GM21367 (cell line): ENCODE results near the gene COX7A2L.
"Not testable (repeated sequence)": the region's sequence is repeated elsewhere in the genome, so short reads cannot be mapped to it uniquely, and the experiment has no call there.

Experiments used
- ATAC-seq: cut with Tn5 transposase; IDR thresholded peaks from one replicate; pipeline ENCODE4 v1.9.1; 2021; ENCODE audit not compliant: unreplicated experiment

Gene COX7A2L

DNA sequence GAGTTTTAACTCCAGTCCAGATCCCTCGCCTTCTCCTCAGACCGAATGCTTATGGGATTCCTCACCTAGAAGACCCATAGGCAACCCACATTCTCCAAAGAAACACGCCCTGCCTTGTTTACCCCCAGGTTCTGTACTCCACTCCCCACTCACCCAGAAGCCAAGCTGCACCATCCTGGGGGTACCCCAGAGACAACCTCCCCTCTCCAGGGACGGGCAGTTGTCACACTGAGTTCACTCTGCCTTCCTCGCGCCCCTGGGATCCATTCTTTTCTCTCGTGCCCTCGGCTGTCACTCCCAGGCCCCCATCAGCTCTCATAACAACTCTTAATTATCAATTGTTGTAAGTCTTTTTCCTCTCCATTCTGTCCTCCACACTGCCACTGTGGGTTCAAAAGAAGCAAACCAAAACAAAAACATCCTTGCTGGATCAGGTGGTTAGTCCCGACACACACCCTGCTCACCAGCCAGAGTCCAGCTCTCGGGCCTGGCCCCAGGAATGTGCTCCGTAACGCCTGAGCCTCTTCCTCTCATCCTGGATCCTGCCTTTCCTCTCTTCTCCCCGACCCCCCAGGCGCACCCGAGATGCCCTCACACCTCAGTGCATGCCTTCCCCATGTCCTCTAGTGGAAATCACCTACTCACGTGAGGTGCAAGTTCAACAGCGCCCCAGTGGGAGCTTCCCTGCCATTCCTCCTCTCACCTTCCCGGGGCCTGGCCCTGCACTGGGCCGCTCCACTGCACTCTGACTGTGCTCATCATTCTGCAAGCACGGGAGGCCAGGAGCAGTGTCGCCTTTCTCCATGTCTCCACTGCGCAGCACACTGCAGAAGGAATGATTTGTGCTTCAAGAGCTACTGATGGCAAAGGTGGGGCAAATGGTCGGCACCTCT lies 20.7 kb downstream of the COX7A2L start:
- no peak for ATAC-seq

GRCh38 chr2:42339191-42339912 lies 21.7 kb downstream of the COX7A2L start:
- no peak for ATAC-seq

- no peak for ATAC-seq
Observed at GRCh38 chr2:42338567-42339190, 22.3 kb downstream of the COX7A2L start.

- ATAC-seq, result no peak
Observed at GRCh38 chr2:42337846-42338566, 23.0 kb downstream of the COX7A2L start.

DNA sequence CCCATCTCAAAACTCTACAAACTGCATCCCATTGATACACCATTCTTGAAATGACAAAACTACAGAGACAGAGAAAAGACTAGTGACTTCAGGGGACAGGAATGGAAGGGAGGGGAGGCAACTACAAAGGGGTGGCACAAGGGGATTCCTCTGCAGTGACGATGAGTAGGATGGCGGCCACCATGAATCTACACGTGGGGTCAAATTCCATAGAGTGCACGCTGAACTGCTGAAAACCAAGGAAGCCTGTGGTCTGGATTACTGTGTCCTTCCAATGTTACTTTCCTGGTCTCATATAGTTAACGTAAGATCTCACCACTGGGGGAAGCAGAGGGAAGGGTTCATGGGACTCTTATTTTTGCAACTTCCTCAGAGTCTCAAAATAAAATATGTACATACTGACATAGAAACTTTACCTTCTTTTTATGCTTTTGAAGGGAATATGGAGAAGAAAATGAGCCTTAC lies 23.6 kb downstream of the COX7A2L start:
- ATAC-seq, result no peak

DNA sequence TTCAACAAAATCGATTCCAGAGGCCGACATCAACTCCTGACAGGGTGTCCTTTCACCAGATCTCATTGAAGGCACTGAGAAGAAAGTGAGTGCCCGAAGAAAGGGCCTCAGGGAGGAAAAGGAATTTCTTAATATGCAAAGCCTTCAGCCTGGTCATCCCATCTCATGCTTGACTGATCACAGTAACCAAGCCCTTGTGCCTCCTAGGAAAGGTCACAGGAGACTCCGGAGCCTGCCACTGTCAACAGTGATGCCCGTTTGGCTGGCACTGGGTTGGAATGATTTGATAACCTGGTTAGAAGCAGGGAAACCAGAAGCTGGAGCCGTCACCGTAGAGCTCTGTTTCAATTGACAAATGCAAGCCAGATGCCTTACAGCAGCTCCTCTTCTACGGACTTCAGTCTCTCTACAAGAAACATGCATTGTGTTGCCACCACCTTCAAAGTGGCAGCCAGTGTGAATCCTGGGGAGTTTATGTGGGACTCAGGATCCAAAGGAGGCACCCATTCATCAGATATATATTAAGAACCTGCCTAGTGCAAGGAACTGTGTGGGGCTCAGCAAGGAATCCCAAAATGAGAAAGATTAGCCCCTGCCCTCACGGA lies 24.6 kb downstream of the COX7A2L start:
- ATAC-seq, result no peak

- no peak for ATAC-seq
Observed at GRCh38 chr2:42335514-42336104, 25.4 kb downstream of the COX7A2L start.

GRCh38 chr2:42334865-42335264 lies 26.2 kb downstream of the COX7A2L start:
- ATAC-seq, result not testable (repeated sequence)

DNA sequence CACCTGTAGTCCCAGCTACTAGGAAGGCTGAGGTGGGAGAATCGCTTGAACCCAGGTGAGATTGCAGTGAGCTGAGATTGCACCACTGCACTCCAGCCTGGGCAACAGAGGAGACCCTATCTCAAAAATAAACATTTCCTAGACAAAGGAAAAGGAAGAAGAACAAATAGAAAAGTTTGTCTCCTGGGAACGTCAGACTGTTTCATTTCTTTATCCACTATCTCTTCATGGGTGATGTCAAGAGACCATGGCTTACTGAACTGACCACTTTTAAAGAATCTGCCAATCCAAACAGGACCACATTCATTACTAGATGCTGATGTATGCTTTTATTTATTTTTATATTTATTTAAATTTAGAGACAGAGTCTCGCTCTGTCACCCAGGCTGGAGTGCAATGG lies 26.8 kb downstream of the COX7A2L start:
- no peak for ATAC-seq

DNA sequence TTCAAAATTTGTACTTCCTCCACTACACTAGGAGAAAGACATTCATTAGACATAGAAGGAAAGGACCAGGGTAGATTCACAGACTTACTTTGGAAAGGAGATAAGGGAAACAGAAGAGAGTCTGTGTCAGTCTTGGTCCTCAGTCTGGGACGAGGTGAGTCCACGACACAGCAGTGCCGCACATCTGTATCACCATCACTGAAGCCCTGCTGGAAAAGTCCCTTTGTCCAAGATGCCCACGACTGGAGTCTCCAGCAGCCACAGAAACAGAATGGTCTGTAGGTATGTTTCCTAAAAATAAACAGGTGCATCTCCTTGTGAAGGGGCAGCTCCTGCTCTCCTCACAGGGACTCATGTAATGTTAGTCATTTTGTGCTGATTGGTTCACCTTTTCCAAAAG lies 27.4 kb downstream of the COX7A2L start:
- no peak for ATAC-seq

DNA sequence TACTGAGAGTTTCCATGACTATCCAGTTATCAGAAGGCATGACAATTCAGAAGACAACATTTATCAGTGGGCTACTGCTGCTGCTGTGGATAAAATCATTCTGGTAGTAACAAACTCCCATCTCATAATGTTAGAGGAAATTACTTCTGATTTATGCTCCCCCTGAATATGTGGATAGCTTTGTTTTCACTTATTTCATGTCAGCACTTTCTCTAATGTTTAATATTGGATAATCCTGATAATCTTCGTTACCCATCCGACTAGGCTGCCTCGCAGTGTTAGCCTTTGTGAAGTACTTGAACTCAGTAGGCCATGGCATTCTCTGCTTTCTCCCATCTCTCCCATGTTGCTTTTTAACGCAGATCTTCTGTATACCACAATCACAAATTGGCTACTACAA lies 28.4 kb downstream of the COX7A2L start:
- no peak for ATAC-seq

- no peak for ATAC-seq
Observed at GRCh38 chr2:42331569-42332284, 29.3 kb downstream of the COX7A2L start.

DNA sequence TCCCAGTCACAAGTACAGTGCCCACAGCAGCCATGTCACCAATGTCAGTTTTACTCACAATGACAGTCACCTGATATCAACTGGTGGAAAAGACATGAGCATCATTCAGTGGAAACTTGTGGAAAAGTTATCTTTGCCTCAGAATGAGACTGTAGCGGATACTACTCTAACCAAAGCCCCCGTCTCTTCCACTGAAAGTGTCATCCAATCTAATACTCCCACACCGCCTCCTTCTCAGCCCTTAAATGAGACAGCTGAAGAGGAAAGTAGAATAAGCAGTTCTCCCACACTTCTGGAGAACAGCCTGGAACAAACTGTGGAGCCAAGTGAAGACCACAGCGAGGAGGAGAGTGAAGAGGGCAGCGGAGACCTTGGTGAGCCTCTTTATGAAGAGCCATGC lies 31.3 kb downstream of the COX7A2L start:
- ATAC-seq, result no peak

DNA sequence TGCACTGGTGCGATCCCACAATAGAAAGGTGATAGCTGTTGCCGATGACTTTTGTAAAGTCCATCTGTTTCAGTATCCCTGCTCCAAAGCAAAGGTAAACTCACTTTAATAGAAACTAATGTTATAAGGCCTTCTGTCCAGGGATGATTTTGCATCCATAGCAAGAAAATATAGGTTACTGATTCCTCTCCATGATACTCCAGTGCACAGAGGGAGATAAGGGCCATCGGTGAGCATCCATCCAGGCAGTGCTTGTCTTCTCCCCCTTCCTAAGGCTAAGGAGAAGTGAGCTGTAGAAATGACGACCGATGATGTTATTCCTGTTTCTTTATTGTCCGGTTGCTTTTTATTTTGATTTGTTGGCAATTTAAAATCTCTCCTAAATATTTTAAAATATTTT lies 32.1 kb downstream of the COX7A2L start:
- ATAC-seq, result no peak

DNA sequence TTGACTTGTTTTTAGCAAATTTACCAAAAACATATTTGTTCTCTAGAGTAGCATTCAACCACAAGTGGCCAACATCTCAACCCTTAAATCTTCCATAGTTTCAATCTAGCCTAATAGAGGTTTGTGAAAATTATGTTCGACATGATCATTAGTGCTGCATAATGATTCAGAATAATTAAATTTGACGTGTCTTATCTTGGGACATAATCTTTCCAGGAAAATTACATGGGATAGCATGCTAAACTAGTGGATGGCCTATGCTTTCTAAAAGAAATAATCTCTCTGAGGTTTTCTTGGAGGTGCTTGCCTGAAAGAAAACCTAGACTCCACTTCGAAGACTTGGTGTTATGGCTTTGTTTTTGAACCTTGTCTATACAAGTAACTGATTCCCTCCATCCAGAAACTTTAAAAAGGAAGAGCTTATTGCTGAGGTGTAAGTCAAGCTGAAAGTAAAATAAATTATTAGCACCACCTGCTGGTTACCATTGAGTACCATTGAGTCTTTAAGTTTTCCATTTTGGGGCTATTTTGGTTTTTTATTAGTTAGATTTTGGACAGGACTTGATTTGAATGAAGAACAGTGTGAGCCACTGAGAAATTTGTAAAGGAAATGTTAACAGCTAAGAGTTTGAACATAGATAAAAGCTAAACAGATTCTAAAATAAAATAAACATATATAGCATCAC lies 32.7 kb downstream of the COX7A2L start:
- no peak for ATAC-seq

GRCh38 chr2:42327125-42327524 lies 33.9 kb downstream of the COX7A2L start:
- ATAC-seq, result no peak

GRCh38 chr2:42325609-42326008 lies 35.4 kb downstream of the COX7A2L start:
- no peak for ATAC-seq

DNA sequence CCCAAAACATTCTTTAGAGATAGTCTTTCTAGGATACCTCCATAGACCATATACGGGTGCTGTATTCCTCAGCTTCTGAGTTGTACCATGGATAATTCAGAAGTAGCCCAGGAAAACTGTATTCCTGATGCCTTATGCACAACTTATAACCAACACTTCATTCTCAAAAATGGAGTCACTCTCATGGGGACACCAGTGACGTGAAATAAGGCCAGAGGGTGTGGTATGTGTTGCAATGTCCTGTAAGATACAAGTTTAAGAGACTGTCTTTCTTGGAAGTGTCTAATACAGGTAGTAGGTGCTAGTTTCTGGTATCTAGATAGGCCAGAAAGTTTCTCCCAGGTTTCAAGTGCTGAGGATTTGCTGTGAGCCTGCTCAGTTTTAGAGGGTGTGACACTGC lies 36.1 kb downstream of the COX7A2L start:
- ATAC-seq, result no peak

GRCh38 chr2:42324244-42324643 lies 36.8 kb downstream of the COX7A2L start:
- no peak for ATAC-seq
